Loucy (cell line): ENCODE measurements around the gene USO1.

Experiments used
- CTCF ChIP-seq: fragments of 200-600 bp; sonication (generic); conservative IDR thresholded peaks from 2 replicates; pipeline ENCODE4 v1.5.1; 2014; ENCODE audit warnings: mild to moderate bottlenecking, antibody characterized with exemption, low read length
- EZH2phosphoT487 ChIP-seq: fragments of 200-600 bp; IDR thresholded peaks from 2 replicates; pipeline ENCODE4 v1.6.1; 2018; ENCODE audit warnings: antibody characterized with exemption, mild to moderate bottlenecking, moderate library complexity, borderline replicate concordance

- TF ChIP-seq CTCF (no peak), EZH2phosphoT487 (no peak)
Measured at GRCh38 chr4:75848891-75849290, 124.5 kb downstream of the USO1 start.
